ENCODE results near the gene RAB29.

The RAB29 gene

GRCh38 chr1:205792961-205793673 is 17.8 kb upstream of the RAB29 start:
- no peaks in the 10 kb centered on the region for H3K27me3 ChIP-seq (ENCODE audit: low read length)
- H3K9ac ChIP-seq (ENCODE audit: low read length) = 0 out of 2 replicates have a peak overlapping the region, but pooled peaks have one; percentile 0
- peak overlapping the region; percentile 77 for H3K27ac ChIP-seq (ENCODE audit: low read depth, low read length)

GRCh38 chr1:205792481-205792881 is 17.2 kb upstream of the RAB29 start:
- no peaks in the 10 kb centered on the region for H3K79me2 ChIP-seq (ENCODE audit: insufficient read depth, low read length)
- H3F3A ChIP-seq (ENCODE audit: insufficient read depth) = peaks cover 3% of the 10 kb centered on the region; the same call in 1 of the 2 replicates
- H3K4me2 ChIP-seq (ENCODE audit: low read depth, low read length, poor library complexity, severe bottlenecking) = no peak overlapping the region
- no peaks in the 10 kb centered on the region for H3K9me2 ChIP-seq (replicated peaks; ENCODE audit: insufficient read depth, low read length)
- peaks cover 3% of the 10 kb centered on the region; the same call in 1 of the 2 replicates for H3K36me3 ChIP-seq (ENCODE audit: low read length)
- H4K20me1 ChIP-seq (ENCODE audit: low read depth, low read length) = no peaks in the 10 kb centered on the region
- no peaks in the 10 kb centered on the region for H3K9me3 ChIP-seq (ENCODE audit: insufficient read depth, low read length)
- H3K27me3 ChIP-seq (ENCODE audit: low read length) = no peaks in the 10 kb centered on the region
- peak overlapping the region; percentile 77 for H3K27ac ChIP-seq (ENCODE audit: low read depth, low read length)
- no peak for TF ChIP-seq EZH2phosphoT487 (conservative IDR thresholded peaks at IDR 0.05; ENCODE audit: low read length)
- TF ChIP-seq, protein P1, sequence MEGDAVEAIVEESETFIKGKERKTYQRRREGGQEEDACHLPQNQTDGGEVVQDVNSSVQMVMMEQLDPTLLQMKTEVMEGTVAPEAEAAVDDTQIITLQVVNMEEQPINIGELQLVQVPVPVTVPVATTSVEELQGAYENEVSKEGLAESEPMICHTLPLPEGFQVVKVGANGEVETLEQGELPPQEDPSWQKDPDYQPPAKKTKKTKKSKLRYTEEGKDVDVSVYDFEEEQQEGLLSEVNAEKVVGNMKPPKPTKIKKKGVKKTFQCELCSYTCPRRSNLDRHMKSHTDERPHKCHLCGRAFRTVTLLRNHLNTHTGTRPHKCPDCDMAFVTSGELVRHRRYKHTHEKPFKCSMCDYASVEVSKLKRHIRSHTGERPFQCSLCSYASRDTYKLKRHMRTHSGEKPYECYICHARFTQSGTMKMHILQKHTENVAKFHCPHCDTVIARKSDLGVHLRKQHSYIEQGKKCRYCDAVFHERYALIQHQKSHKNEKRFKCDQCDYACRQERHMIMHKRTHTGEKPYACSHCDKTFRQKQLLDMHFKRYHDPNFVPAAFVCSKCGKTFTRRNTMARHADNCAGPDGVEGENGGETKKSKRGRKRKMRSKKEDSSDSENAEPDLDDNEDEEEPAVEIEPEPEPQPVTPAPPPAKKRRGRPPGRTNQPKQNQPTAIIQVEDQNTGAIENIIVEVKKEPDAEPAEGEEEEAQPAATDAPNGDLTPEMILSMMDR (IDR thresholded peaks at IDR 0.05; ENCODE audit: insufficient read depth, low read length, poor library complexity, severe bottlenecking) = no peak
- no peak overlapping the region for H2AFZ ChIP-seq (ENCODE audit: low read depth, low read length, severe bottlenecking)
- H3K9ac ChIP-seq (ENCODE audit: low read length) = no peak overlapping the region
- no peak overlapping the region for H3K4me3 ChIP-seq (ENCODE audit: insufficient read depth, low read length, poor library complexity, severe bottlenecking)

More at GRCh38 chr1:205792961-205793673, 17.8 kb upstream of the RAB29 start:
- TF ChIP-seq, protein P1 (IDR thresholded peaks at IDR 0.05; ENCODE audit: insufficient read depth, low read length, poor library complexity, severe bottlenecking) = no peak
- no peak for TF ChIP-seq EZH2phosphoT487 (conservative IDR thresholded peaks at IDR 0.05; ENCODE audit: low read length)
- Histone ChIP-seq H3K9me3 (ENCODE audit: insufficient read depth, low read length) (no peaks in the 10 kb centered on the region), H3K9me2 (replicated peaks; ENCODE audit: insufficient read depth, low read length) (no peaks in the 10 kb centered on the region), H3K4me3 (ENCODE audit: insufficient read depth, low read length, poor library complexity, severe bottlenecking) (no peak overlapping the region), H3K4me2 (ENCODE audit: low read depth, low read length, poor library complexity, severe bottlenecking) (peak overlapping the region; percentile 54), H2AFZ (ENCODE audit: low read depth, low read length, severe bottlenecking) (no peak overlapping the region), H3K36me3 (ENCODE audit: low read length) (peaks cover 3% of the 10 kb centered on the region; the same call in 1 of the 2 replicates), H3K79me2 (ENCODE audit: insufficient read depth, low read length) (no peaks in the 10 kb centered on the region), H4K20me1 (ENCODE audit: low read depth, low read length) (no peaks in the 10 kb centered on the region), H3F3A (ENCODE audit: insufficient read depth) (peaks cover 3% of the 10 kb centered on the region; the same call in 1 of the 2 replicates)

- H2AFZ ChIP-seq (ENCODE audit: low read depth, low read length, severe bottlenecking) = no peak overlapping the region
- no peak overlapping the region for H3K4me2 ChIP-seq (ENCODE audit: low read depth, low read length, poor library complexity, severe bottlenecking)
- H3F3A ChIP-seq (ENCODE audit: insufficient read depth) = peaks cover 3% of the 10 kb centered on the region; the same call in 1 of the 2 replicates
- no peaks in the 10 kb centered on the region for H3K27me3 ChIP-seq (ENCODE audit: low read length)
- no peaks in the 10 kb centered on the region for H3K79me2 ChIP-seq (ENCODE audit: insufficient read depth, low read length)
- H3K9me2 ChIP-seq (replicated peaks; ENCODE audit: insufficient read depth, low read length) = no peaks in the 10 kb centered on the region
- no peaks in the 10 kb centered on the region for H3K9me3 ChIP-seq (ENCODE audit: insufficient read depth, low read length)
- H4K20me1 ChIP-seq (ENCODE audit: low read depth, low read length) = no peaks in the 10 kb centered on the region
- 0 out of 2 replicates have a peak overlapping the region, but pooled peaks have one; percentile 77 for H3K27ac ChIP-seq (ENCODE audit: low read depth, low read length)
- no peak for TF ChIP-seq EZH2phosphoT487 (conservative IDR thresholded peaks at IDR 0.05; ENCODE audit: low read length)
- TF ChIP-seq, protein P1 (IDR thresholded peaks at IDR 0.05; ENCODE audit: insufficient read depth, low read length, poor library complexity, severe bottlenecking) = peak; percentile 81
- no peak overlapping the region for H3K4me3 ChIP-seq (ENCODE audit: insufficient read depth, low read length, poor library complexity, severe bottlenecking)
- no peak overlapping the region for H3K9ac ChIP-seq (ENCODE audit: low read length)
- H3K36me3 ChIP-seq (ENCODE audit: low read length) = peaks cover 3% of the 10 kb centered on the region; the same call in 1 of the 2 replicates
These were observed 16.4 kb upstream of the RAB29 start for GRCh38 chr1:205791568-205792180.
